HL-60/S4 (cell line): ENCODE measurements around the gene EP400.
"Not testable (repeated sequence)": the region's sequence is repeated elsewhere in the genome, so short reads cannot be mapped to it uniquely, and the experiment has no call there.

Experiments
- in situ Hi-C: fragments of 300-500 bp; cut with MboI; formaldehyde crosslinking; loops from 2 replicates; pipeline ENCODE4 v1.14.3; 2022; ENCODE audit warnings: low sequenced_read_pairs

The EP400 gene

DNA sequence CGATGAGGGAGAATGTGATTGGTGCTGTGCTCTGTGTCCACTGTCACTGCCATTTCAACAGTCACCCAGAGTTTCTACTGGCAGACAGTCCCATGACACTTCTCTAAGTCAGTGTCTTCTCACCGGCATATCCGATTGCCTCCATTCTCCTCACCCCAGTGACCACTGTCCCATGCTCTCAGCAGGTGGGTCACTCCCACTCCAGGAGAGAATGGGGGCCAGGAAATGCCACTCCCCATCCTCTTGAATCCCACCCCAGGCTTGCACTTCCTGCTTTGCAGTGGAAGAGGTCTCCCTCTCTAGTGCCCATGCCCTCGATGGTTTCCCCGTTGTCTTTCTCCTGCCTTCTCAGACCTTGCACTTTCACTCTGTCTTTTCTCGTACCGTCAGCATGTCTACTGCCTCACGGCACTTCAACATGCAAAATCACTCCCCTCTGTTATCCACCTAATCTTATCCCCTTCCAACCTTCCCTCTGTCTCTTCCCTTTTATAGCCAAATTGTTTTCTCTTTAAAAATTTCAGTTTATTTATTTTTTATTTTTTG lies 2.2 kb upstream of the EP400 start:
- in situ Hi-C loops, result loop anchor here (10.0 kb wide), 1 partner anchor 103 kb away; no protein-coding TSS in a partner anchor

DNA sequence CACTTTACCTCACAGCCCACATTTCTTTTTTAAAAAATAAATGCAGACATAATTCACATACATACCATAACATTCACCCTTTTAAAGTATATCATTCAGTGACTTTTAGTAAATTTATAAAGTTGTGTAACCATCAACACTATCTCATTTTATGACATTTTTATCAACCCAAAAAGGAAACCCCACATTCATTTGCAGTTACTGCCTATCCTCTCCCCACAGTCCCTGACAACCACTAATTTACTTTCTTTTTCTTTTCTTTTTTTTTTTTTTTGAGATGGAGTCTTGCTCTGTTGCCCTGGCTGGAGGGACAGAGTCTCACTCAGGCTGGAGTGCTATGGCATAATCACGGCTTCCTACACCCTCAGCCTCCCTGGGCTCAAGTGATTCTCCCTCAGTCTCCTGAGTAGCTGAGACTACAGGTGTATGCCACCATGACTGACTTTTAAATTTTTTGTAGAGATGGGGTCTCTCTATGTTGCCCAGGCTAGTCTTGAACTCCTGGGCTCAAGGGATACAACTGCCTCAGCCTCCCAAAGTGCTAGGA lies 1.5 kb upstream of the EP400 start:
- in situ Hi-C loops, result loop anchor here (10.0 kb wide), 1 partner anchor 103 kb away; no protein-coding TSS in a partner anchor

DNA sequence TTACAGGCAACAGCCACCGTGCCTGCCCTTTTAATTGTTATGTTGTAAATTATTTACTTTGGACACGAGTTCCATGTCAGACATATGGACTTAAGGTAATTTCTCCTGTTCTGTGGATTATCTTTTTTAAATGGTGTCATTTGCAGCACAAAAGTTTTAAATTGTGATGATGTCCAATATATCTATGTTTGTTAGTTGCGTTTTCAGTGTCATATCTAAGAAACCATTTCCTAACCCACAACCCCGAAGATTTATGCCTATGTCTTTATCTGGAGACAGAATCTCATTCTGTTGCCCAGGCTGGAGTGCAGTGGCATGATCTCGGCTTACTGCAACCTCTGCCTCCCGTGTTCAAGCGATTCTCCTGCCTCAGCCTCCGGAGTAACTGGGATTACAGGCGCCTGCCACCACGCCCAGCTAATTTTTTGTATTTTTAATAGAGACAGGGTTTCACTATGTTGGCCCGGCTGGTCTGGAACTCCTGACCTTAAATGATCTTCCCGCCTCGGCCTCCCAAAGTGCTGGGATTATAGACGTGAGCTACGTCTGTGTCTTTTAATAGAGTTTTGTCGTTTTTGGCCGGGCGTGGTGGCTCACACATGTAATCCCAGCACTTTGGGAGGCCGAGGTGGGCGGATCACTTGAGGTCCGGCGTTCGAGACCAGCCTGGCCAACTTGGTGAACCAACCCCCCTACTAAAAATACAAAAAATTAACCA lies 870 bp upstream of the EP400 start:
- in situ Hi-C loops, result loop anchor here (10.0 kb wide), 1 partner anchor 104 kb away; no protein-coding TSS in a partner anchor

DNA sequence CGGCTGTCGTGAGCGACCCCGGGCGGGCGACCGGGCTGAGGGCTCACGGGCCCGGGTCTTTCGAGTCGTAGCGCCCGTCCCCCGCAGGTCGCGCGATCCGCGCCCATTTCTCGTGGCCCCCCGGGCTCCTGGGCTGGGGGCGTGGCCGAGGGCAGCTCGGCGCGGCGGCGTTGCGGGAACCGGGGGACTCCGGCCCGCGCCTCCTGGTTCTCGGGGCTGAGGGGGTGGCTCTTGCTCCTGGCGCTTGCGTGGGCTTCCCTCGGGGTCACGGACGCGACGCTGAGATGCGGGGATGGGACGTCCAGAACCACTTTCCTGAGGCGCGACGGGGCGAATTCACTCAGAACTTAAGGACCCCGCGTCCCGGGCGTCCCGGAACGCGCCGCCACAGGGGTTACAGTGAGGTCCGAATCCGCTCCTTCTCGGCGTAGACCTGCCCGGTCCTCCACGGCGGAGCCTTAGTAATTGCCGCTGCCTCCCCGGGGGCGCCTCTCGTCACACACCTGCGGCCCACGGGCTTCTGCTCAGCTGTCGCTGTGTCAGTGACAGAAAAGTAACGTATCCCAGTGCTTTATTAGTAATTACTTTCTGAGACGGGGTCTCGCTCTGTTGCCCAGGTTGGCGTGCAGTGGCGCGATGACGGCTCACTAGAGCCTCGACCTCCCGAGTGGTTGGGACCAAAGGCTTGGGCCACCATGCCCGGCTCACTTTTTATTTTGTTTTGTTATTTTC lies 606 bp downstream of the EP400 start:
- in situ Hi-C loops, result no loop called here

DNA sequence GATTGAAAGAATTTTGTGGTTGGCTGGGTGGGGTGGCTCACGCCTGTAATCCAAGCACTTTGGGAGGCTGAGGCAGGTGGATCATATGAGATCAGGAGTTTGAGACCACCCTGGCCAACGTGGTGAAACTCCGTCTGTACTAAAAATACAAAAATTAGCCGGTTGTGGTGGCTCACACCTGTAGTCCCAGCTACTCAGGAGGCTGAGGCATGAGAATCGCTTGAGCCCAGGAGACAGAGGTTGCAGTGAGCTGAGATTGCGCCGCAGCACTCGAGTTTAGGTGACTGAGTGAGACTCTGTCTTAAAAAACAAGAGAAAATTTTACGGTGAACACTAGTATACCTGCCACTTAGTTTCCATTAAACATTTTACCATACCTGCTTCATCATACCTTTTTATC lies 4.1 kb downstream of the EP400 start:
- in situ Hi-C loops, result not testable (repeated sequence)

DNA sequence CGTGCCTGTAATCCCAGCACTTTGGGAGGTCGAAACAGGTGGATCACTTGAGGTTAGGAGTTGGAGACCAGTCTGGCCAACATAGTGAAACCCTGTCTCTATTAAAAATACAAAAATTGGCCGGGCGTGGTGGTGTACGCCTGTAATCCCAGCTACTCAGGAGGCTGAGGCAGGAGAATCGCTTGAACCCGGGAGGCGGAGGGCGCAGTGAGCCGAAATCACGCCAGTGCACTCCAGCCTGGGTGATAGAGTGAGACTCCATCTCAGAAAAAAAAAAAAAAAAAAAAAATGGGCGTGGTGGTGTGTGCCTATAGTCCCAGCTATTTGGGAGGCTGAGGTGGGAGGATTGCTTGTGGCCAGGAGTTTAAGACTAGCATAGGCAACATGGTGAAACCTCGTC lies 4.7 kb downstream of the EP400 start:
- in situ Hi-C loops, result not testable (repeated sequence)

DNA sequence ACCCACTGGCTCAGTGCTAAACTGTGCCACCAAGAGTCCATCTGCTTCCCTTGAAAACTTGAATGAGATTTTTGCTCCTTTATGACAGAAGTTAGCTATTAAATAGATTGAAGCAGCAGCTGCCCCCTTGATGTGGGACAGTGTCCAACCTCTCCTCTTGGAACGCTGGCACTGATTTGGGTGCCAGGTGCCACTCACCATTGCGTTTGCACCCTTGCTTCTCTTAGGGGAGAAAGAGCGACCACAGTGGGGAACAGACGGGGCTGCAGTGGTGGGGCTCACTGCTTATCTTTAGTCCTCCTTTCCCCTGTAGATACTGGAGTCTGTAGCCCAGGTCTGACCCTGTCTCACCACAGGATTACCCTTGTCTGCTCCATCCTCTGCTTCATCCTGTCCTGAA lies 9.4 kb downstream of the EP400 start:
- in situ Hi-C loops, result no loop called here

DNA sequence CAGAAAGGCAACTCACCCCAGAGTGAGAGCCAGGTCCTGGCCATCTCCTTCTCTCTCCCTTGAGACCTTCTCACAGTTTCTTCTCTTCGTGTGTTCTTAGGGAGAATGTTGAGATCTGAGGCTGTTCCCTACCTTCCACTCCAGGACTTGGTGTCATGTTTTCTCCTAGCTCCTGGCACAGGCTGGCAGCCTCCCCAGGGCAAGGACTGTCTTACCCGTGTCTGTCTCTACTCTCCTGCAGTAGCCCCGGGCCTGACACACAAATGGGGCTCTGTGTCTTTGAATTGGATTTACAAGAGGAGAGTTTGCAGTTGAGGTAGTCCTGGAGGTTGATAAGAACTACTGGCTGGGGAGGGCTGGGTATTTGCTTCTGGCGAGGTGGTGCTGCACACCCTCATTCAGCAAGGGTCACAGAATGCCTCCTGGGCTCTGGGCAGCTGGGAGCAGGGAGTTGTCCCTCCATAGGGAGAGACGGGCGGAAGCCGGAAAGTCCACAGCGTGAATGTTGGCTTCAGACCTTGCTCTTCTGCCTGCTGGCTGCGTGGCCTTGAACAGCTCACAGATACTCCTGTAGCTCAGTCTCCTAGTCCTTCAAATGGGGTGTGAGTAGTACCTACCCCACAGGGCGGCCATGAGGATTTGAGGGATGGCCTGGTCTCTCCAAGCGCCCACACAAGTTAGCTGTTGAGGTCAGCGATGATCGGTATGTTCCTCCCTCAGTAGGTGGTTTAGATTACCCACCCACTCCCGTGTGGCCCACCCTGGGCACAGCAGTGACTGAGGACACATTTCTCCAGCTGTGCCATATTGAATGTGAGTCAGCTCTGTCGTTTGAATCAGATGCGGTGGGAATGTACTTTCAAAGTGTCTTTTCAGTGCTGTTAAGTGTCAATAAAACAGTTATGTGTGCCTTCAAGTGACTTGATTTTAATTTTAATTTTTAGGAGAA lies 10.2 kb downstream of the EP400 start:
- in situ Hi-C loops, result no loop called here

DNA sequence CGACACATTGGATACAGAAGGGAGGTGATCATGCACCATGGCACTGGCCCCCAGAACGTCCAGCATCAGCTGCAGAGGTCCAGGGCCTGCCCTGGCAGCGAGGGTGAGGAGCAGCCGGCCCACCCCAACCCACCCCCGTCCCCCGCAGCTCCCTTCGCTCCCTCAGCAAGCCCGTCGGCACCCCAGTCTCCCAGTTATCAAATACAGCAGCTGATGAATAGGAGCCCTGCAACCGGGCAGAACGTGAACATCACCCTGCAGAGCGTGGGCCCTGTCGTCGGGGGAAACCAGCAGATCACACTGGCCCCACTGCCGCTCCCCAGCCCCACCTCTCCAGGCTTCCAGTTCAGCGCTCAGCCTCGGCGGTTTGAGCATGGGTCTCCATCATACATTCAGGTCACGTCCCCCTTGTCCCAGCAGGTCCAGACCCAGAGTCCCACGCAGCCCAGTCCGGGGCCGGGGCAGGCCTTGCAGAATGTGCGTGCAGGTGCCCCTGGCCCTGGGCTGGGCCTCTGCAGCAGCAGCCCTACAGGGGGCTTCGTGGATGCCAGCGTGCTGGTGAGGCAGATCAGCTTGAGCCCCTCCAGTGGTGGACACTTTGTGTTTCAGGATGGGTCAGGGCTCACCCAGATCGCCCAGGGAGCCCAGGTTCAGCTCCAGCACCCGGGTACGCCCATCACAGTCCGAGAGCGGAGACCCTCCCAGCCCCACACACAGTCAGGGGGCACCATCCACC lies 11.0 kb downstream of the EP400 start:
- in situ Hi-C loops, result not testable (repeated sequence)

DNA sequence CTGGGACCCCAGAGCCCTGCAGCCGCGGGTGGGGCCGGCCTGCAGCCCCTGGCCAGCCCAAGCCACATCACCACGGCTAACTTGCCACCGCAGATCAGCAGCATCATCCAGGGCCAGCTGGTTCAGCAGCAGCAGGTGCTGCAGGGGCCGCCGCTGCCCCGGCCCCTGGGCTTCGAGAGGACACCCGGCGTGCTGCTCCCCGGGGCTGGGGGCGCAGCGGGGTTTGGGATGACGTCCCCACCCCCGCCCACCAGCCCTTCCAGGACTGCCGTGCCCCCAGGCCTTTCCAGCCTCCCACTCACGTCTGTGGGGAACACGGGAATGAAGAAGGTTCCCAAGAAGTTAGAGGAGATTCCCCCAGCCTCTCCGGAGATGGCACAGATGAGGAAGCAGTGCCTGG lies 11.6 kb downstream of the EP400 start:
- in situ Hi-C loops, result not testable (repeated sequence)

DNA sequence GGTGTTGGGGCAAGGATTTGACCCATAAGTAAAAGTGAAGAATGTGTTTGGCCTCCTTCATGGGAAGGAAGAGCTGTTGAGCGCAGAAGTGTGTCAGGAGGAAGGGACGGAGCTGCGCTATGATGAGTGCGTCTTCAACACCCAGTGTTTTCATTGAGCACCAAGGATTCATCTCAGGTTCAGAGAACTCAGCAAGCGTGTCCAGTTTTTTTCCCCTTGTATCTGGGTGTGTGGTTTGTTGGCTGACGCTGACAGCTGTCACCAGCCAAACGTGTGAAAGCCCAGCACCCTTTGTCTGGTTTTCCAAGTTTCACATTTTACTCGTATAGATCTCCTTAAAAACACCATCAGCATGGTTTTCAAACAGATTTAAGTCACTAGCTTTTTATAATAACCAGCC lies 12.3 kb downstream of the EP400 start:
- in situ Hi-C loops, result no loop called here

DNA sequence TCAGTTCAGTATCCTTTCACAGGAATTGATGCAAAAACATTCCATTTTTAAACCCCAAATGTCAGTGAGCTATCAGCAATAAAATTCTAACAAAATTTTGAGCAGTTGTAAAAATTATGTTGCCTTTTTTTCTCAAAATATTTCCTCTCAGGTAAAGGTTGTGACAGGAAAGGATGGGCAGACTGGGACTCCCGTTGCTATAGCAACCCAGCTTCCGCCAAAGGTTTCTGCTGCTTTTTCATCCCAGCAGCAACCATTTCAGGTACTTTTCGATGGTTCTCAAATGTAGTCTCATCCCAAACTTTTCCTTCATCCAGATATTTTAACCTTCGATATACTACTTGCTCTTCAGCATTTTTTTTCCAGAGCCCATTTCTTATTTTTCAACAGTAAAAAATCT lies 13.6 kb downstream of the EP400 start:
- in situ Hi-C loops, result no loop called here

DNA sequence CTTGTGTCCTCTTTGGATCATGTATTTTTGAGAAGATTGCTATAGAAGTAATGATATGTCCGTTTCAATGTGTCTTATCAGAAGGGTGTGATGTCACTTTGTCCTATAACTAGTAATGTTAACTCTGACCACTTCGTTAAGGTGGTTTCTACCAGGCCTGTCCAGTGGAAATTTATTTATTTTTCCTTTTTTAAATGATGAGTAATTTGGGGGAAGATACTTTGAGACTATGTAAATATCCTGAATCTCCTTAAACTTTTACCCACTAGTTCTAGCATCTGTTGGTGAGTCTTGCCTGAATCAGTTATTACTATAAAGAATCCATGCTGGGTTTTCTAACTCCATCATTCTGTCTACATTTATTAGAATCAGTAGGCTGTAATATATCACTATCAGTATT lies 15.3 kb downstream of the EP400 start:
- in situ Hi-C loops, result no loop called here

DNA sequence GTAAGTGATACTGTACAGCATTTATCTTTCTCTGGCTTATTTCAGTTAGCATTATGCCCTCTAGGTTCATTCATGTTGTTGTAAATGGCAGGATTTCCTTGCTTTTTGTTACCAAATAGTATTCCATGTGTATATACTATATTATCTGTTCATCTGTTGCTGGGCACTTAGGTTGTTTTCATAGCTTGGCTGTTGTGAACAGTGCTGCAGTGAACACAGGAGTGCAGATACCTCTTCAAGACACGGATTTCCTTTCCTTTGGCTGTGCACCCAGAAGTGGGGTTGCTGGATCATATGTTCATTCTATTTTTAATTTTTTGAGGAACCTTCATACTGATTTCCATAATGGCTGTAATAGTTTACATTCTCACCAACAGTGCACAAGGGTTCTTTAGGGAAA lies 21.5 kb downstream of the EP400 start:
- in situ Hi-C loops, result no loop called here

DNA sequence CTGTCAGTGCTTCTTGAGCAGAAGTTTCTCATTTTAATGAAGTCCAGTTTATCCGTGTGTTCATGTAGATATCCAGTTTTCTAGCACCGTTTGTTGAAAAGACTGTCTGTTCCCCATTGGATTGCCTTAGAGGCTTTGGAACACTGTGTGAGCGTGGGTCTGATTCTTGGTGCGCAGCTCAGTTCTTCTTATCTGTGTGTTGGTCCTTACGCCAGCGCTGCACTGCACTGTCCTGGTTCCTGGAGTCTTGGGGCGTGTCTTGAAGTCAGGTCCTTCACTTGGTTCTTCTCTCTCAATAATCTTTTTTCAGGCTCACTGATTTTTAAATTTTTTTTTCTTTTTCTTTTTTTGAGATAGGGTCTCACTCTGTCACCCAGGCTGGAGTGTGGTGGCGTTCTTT lies 25.5 kb downstream of the EP400 start:
- in situ Hi-C loops, result no loop called here

DNA sequence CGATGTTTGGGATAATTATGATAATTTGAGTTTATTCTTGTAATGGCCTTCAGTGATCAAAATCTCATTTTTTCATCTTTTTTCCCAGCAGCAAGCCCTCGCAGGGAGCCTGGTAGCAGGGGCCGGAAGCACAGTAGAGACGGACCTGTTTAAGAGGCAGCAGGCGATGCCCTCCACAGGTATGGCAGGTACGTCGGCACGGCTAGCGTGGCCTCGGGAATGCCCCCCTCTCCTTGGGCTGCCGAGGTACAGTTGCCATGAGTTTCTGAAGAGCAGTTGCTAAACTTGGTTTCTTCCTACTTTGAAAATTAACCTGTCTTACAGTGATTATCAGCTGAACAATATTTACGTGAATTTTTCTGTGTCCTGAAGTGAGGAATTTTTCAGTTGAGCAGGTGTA lies 29.9 kb downstream of the EP400 start:
- in situ Hi-C loops, result no loop called here

DNA sequence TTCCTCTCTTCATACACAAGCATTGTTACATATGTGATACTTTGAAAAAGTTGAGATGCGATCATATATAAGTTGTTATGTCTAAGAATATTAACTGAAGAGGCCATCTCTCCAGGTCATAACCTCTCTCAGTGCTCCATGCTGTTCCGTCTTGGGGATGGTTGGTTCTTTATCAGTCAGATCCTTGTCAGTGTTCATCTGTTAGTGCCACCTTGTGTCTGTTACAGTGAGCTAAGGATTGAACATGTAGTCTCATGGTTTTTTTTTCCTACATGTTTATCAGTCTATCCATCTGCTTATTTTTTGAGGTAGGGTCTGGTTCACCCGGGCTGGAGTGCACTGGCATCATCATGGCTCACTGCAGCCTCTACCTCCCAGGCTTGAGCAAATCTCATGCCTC lies 30.5 kb downstream of the EP400 start:
- in situ Hi-C loops, result no loop called here

DNA sequence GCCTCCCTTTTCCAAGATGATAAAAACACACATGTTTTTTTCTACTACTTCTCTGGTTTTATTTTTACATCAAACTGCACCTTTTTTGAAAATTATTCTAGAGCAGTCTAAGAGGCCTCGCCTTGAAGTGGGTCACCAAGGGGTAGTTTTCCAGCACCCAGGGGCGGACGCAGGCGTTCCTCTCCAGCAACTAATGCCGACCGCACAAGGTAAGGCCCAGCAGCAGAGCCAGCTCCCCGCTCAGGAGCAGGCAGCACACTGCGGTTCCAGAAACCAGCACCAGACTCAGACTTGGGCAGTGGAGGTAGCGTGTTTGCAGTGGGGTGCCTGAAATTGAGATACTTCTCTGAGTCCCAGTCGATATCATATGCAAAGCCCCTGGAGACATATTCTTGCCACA lies 31.6 kb downstream of the EP400 start:
- in situ Hi-C loops, result no loop called here

DNA sequence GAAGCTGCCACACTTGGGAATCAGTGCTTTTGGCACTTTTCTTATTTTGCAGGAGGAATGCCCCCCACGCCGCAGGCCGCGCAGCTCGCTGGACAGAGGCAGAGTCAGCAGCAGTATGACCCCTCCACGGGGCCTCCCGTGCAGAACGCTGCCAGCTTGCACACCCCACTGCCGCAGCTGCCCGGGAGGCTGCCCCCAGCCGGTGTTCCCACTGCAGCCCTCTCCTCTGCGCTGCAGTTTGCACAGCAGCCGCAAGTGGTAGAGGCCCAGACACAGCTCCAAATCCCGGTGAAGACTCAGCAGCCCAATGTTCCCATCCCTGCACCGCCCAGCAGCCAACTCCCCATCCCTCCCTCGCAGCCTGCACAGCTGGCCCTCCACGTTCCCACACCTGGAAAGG lies 32.3 kb downstream of the EP400 start:
- in situ Hi-C loops, result no loop called here

DNA sequence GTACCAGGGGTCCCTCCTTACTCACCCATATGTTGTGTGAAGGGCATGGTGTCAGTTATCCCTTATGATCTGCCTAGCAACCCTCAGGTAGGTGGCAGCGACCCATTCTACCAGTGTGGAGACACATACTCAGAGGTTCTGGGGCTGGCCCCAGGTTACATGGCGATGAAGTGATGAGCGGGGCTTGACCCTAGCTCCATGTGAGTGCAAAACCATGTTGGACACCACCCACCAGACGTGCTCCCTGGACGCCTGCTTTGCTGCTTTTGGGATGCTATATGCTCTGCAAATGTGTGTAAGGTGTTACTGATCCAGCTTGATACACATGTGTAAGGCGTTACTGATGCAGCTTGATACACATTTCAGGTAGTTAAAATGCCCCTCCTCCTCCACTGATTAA lies 33.3 kb downstream of the EP400 start:
- in situ Hi-C loops, result no loop called here
